ENCODE results near the gene CCDC178. TPM values are rescaled to one million over a fixed set of nuclear protein-coding genes. Genes with fewer than 3 reads are reported as not detected.
"Not testable (repeated sequence)": the region's sequence is repeated elsewhere in the genome, so short reads cannot be mapped to it uniquely, and the experiment has no call there.

Gene CCDC178
- polyA plus RNA-seq, 6 donors from 2014 or later = not detected

DNA sequence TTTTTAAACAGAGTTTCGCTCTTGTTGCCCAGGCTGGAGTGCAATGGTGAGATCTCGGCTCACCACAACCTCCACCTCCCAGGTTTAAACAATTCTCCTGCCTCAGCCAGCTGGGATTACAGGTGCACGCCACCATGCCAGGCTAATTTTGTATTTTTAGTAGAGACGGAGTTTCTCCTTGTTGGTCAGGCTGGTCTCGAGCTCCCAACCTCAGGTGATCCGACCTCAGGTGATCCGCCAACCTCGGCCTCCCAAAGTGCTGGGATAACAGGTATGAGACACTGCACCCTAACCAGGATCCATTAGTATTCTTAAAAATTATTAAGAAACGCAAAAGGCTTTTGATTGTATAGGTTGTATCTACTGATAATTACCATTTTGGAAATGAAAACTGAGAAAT, 276.4 kb downstream of the CCDC178 start:
- not testable (repeated sequence) for H3K4me1 Mint-ChIP-seq; H3K27ac Mint-ChIP-seq; ATAC-seq (ENCODE audit: low read depth in 2 of 2); DNase-seq; H3K27me3 Mint-ChIP-seq; H3K9me3 Mint-ChIP-seq; H3K4me3 Mint-ChIP-seq; H3K36me3 Mint-ChIP-seq

DNA sequence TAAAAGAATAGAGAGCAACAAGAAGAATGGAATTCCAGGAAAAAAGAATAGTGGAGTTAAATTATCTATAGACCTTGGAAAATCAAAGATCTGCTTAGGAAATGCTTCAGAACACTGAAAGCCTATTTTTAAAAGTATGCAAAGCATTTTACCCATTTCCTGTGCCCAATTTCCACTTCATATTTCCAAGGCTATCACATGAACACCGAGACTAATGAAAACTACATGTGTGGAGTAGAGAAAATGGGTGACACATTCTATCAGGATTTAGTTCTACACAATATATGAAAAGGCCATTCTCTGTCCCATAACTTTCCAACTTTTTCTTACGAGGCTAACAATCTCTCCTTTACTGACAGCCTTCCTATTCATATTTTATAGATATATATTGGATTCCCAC, 279.4 kb downstream of the CCDC178 start:
- ATAC-seq (ENCODE audit: low read depth in 2 of 2) (no peak), DNase-seq (no peak)
- peaks cover 0 to 9% (median 0%) of the 10 kb centered on the region in 7 donors for H3K9me3 Mint-ChIP-seq
- no peak overlapping the region for H3K27ac Mint-ChIP-seq
- no peaks in the 10 kb centered on the region for H3K27me3 Mint-ChIP-seq
- H3K4me3 Mint-ChIP-seq = no peak overlapping the region
- no peaks in the 10 kb centered on the region for H3K36me3 Mint-ChIP-seq
- no peaks in the 10 kb centered on the region for H3K4me1 Mint-ChIP-seq

DNA sequence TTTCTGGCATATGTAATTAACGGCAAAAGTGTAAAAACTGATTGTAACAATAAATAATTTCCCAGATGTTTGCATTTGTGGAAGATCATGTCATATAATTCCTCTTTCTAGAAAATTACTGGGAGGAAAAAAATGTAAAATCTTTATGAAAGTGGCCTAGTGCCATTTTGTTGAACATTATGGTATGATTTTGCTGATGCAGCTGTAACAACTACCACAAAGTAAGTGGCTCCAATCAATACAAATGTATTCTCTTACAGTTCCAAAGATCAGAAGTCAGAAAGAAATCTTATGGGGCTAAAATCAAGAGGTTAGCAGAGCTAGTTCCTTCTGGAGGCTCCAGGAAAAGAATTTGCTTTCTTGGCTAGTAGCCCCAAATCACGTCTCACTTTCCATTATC, 281.4 kb downstream of the CCDC178 start:
- no peaks in the 10 kb centered on the region for H3K4me1 Mint-ChIP-seq
- ATAC-seq (ENCODE audit: low read depth in 2 of 2) (no peak), DNase-seq (no peak)
- no peaks in the 10 kb centered on the region for H3K27me3 Mint-ChIP-seq
- H3K27ac Mint-ChIP-seq = no peak overlapping the region
- no peak overlapping the region for H3K4me3 Mint-ChIP-seq
- H3K9me3 Mint-ChIP-seq = peaks cover 0 to 9% (median 1%) of the 10 kb centered on the region in 7 donors
- no peaks in the 10 kb centered on the region for H3K36me3 Mint-ChIP-seq

DNA sequence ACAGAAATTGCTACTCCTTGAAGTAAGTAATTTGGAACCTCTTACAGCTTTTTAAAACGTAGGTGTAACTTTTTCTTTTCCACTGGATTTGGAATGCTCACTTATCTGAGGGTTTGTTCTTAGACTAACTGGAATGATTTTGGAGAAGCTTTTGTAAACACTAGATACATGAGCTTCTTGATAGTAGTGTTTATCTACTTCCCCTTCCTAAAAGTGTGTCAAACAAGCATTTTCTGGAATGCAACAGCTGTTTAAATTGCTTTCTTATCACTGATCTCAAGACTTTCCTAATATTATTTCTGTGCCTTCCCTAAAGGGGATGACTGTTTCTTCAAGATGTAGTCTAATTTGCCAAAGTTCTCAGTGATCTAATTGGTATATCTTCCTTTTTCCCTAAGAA, 282.6 kb downstream of the CCDC178 start:
- Mint-ChIP-seq H3K4me3 (no peak overlapping the region), H3K36me3 (no peaks in the 10 kb centered on the region), H3K27ac (no peak overlapping the region), H3K4me1 (no peaks in the 10 kb centered on the region), H3K9me3 (peaks cover 0 to 6% (median 1%) of the 10 kb centered on the region in 7 donors), H3K27me3 (no peaks in the 10 kb centered on the region)
- ATAC-seq (ENCODE audit: low read depth in 2 of 2) (no peak), DNase-seq (no peak)

DNA sequence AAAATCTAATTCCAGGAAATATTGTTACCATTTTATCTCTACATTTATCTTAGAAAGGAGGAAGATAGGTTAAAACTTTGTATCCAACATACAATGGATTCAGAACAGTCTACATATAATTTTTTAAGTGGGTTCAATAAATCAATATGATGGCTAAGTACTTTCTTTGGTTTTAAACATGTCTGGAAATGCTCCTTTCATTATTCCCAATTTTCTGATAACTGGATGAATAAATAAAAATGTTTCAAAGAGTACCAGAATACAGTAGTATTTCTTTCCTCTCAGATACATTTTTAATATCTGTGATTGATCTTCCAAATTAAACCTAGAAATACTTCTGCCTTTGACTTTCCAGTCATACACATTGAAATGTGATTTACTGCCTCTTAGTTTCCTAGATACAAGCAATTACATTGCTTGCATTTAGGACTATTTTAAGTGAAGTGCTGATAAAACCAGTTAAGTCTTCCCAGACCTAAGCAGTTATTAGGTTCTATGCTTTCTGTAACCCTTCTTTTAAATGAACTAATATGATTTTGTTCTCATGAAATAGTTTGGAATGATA, 283.5 kb downstream of the CCDC178 start:
- ATAC-seq (ENCODE audit: low read depth in 2 of 2) = no peak
- no peak for DNase-seq
- Mint-ChIP-seq H3K4me1 (no peaks in the 10 kb centered on the region), H3K9me3 (peaks cover 0 to 2% (median 0%) of the 10 kb centered on the region in 7 donors), H3K27me3 (peaks cover 0 to 1% (median 0%) of the 10 kb centered on the region in 3 donors), H3K4me3 (no peak overlapping the region), H3K36me3 (no peaks in the 10 kb centered on the region), H3K27ac (no peak overlapping the region)

DNA sequence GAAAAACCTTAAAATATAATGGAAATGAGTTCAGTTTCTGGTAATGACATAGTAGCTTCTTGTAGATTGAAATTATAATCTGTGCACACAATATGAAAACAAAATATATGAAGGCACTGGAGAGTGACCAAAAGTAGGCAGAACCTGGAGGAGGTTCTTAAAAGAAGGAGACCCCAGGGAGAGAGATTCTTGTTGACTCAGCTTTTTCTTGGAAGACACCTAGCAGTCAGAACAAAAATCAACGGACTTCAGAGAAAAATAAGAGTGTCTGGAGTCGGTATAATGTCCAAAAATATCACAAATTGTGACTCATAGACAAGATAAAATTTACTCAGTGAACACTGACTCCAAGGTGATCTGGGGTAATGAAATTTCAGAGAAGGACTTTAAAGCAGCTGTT, 286.5 kb downstream of the CCDC178 start:
- Mint-ChIP-seq H3K4me3 (no peak overlapping the region), H3K27ac (no peak overlapping the region), H3K27me3 (peaks cover 0 to 5% (median 0%) of the 10 kb centered on the region in 3 donors), H3K36me3 (no peaks in the 10 kb centered on the region), H3K9me3 (peaks cover 0 to 2% (median 0%) of the 10 kb centered on the region in 7 donors), H3K4me1 (no peaks in the 10 kb centered on the region)
- no peak for ATAC-seq (ENCODE audit: low read depth in 2 of 2)
- no peak for DNase-seq

DNA sequence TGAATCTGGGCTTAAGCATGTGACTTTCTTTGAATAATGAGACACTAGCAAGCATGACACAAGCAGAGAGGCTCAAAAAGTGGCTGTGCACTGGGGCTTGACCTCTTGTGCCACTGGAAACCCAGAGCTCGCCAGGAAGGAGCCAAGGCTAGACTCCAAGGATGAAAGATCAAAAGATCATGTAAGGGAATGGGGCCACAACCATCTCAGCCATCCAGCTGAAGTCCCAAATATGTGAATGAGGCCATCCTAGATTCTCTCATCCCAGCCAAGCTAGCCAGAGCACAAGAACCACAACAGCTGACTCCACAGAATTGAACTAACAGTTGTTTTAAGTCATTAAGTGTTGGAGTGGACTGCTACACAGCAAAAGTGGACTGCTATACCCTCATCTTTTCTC, 288.1 kb downstream of the CCDC178 start:
- Mint-ChIP-seq H3K4me1 (no peaks in the 10 kb centered on the region), H3K27me3 (peaks cover 0 to 5% (median 0%) of the 10 kb centered on the region in 3 donors), H3K4me3 (no peak overlapping the region), H3K9me3 (peaks cover 0 to 2% (median 0%) of the 10 kb centered on the region in 7 donors), H3K36me3 (no peaks in the 10 kb centered on the region), H3K27ac (no peak overlapping the region)
- DNase-seq = no peak
- ATAC-seq (ENCODE audit: low read depth in 2 of 2) = no peak

DNA sequence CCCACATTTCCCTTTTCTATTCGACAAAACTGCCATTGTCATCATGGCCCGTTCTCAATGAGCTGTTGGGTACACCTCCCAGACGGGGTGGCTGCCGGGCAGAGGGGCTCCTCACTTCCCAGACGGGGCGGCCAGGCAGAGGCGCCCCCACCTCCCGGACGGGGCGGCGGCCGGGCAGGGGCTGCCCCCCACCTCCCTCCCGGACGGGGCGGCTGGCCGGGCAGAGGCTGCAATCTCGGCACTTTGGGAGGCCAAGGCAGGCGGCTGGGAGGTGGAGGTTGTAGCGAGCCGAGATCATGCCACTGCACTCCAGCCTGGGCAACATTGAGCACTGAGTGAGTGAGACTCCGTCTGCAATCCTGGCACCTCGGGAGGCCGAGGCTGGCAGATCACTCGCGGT, 292.7 kb downstream of the CCDC178 start:
- H3K27me3 Mint-ChIP-seq, H3K27ac Mint-ChIP-seq: not testable (repeated sequence)

DNA sequence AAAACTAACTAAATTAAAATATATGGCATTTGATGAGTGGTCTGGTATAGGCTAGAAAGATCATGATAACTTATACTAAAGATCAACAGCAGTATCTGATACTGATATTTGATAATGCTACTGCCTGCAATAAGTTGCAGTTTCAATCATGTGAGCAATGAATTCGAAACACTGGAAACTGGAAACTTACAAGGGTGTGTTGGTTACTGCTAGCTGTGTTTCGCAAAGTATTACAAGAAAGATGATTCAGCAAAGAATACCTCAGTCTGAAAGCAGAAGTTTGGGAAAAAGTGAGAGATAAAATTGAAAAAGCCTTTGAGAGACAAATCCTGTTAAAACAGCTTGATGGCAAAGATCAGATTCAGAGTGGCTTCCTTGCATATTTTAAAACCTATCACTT, 294.5 kb downstream of the CCDC178 start:
- H3K27me3 Mint-ChIP-seq = peaks cover 0 to 7% (median 0%) of the 10 kb centered on the region in 3 donors
- H3K4me3 Mint-ChIP-seq = no peak overlapping the region
- DNase-seq = no peak
- H3K36me3 Mint-ChIP-seq = no peaks in the 10 kb centered on the region
- peaks cover 0 to 14% (median 2%) of the 10 kb centered on the region in 7 donors for H3K9me3 Mint-ChIP-seq
- peak overlapping the region in 1 of 6 donors; percentile 1 for H3K27ac Mint-ChIP-seq
- H3K4me1 Mint-ChIP-seq = no peaks in the 10 kb centered on the region
- ATAC-seq (ENCODE audit: low read depth in 2 of 2) = no peak

More for the DNA sequence above, 292.7 kb downstream of the CCDC178 start:
- H3K4me1 Mint-ChIP-seq; ATAC-seq (ENCODE audit: low read depth in 2 of 2); DNase-seq; H3K36me3 Mint-ChIP-seq; H3K4me3 Mint-ChIP-seq: not testable (repeated sequence)
- peaks cover 0 to 10% (median 2%) of the 10 kb centered on the region in 7 donors for H3K9me3 Mint-ChIP-seq

DNA sequence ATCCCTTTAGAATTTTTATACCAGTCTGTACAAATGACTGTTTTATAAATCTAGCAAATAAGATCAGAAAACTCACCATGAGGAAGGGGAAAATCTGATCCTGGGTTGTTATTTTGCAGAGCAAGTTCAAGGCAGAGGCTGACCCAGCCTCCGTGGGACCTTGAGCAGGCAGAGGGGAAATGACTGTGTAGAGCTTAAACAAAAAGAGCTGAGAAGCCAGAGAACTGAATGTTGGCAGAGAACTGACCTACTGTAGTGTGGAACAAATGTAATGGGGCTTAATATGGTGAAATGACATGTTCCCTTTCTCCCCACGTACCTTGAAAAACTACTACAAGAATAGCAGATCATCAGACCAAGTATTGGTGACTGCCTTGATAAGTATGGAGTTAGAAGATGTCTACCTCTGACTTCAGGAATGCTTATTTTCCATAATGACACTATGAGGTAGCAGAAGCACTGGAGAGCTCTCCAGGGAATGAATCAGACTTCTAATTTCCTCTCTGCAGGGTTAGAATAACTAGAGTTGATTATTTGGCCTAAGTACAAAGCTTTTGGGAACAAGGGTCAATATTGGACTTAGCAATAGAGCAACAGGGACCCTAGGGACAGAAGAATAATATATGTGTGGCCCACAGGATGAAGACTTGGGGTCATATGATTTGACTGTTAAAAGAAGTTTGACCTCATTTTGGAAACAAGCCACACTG, 304.4 kb downstream of the CCDC178 start:
- H3K27me3 Mint-ChIP-seq = peaks cover 0 to 9% (median 0%) of the 10 kb centered on the region in 3 donors
- ATAC-seq (ENCODE audit: low read depth in 2 of 2) = no peak
- H3K4me1 Mint-ChIP-seq = no peaks in the 10 kb centered on the region
- no peaks in the 10 kb centered on the region for H3K36me3 Mint-ChIP-seq
- no peak overlapping the region for H3K27ac Mint-ChIP-seq
- H3K4me3 Mint-ChIP-seq = no peak overlapping the region
- DNase-seq = no peak
- H3K9me3 Mint-ChIP-seq = peaks cover 2 to 22% (median 8%) of the 10 kb centered on the region in 7 donors

DNA sequence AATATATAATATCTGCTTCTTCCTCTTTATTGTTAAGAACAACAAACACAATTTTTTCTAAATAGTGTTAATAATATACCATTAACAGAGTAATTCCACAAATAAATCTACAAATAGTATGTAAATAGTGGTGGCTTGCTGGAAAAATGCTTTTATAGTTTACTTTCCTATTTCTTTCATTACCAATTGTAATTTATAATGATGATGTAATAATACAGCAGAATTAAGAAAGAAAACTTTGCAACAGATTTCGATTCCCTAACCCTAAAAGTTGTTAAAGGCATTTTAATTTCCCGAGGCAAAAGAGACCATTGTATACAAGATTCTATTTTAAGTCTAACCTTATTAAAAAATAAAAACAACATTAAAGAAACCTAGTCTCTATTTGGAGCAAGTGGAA, 307.9 kb downstream of the CCDC178 start:
- no peak overlapping the region for H3K4me3 Mint-ChIP-seq
- peaks cover 0 to 8% (median 0%) of the 10 kb centered on the region in 3 donors for H3K27me3 Mint-ChIP-seq
- H3K4me1 Mint-ChIP-seq = no peaks in the 10 kb centered on the region
- H3K9me3 Mint-ChIP-seq = no peaks in the 10 kb centered on the region
- ATAC-seq (ENCODE audit: low read depth in 2 of 2) (no peak), DNase-seq (no peak)
- H3K27ac Mint-ChIP-seq = no peak overlapping the region
- no peaks in the 10 kb centered on the region for H3K36me3 Mint-ChIP-seq

DNA sequence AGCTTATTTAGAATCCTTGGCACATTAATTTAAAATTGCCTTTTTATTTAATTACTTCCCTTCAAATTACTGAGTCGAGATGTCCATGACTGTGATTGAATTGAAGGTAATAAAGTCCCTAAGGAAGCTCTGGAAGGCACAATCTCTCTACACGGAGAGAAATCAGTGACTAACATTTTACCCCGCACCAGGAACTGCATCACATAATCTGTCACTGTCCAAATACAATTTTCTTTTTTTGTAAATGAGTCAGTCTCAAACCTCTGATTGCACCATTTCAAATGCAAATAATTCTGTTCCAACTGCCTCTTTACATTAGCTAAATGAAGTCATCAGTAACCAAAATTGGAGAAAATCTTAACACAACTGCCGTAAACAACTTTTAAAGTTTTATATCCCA, 311.9 kb downstream of the CCDC178 start:
- Mint-ChIP-seq H3K4me1 (no peaks in the 10 kb centered on the region), H3K36me3 (no peaks in the 10 kb centered on the region), H3K27me3 (no peaks in the 10 kb centered on the region), H3K9me3 (no peaks in the 10 kb centered on the region), H3K4me3 (no peak overlapping the region), H3K27ac (peak overlapping the region in 1 of 6 donors; percentile 22)
- DNase-seq = no peak
- ATAC-seq (ENCODE audit: low read depth in 2 of 2) = no peak

DNA sequence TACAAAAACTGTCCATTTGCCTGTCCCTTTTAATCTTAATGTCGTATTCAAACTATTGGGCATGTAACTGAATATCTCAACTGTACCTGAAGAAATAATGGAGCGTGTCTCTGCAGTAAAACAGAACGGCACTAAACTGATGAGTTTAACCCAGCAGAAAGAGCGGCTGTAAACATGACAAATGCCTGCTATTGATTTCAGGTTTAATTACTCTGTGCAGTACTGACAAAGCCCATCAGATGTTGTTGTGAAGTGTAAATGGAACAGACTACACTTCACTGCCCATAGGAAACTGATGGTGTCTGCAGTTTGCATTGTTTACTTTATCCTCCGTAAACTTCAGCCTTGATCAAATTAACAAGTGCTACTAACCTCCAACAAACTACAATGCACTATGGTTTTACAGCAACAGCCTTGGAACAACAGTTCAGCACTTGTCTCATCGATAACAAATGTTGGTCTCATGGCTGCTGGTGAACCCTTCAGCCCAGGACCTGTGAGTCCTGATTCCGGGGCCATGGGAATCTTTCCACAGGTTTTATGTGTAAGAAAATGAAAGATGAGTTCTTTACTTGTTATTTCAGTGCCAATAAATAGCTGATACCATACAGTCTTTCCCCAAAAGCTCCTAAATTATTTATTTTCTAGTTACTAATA, 316.5 kb downstream of the CCDC178 start:
- Mint-ChIP-seq H3K27me3 (no peaks in the 10 kb centered on the region), H3K36me3 (no peaks in the 10 kb centered on the region), H3K4me3 (no peak overlapping the region), H3K27ac (no peak overlapping the region), H3K9me3 (no peaks in the 10 kb centered on the region), H3K4me1 (no peaks in the 10 kb centered on the region)
- DNase-seq (no peak), ATAC-seq (ENCODE audit: low read depth in 2 of 2) (no peak)

DNA sequence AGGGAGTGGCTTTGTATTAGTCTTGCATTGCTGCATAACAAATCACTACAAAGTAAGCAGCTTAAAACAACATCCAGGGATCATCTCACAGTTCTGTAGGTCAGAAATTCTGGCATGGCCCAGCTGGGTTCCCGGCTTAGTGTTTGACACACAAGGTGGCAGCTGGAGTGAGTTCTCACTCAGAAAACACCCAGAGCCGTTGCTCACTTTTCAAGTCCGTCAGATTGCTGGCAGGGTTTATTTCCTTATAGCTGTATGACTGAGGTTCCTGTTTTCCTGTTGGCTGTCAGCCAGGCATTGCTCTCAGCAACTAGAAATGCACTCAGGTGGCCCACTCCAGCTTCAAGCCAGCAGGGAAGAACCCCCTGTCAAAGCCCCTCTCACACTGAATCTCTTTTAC, 324.1 kb downstream of the CCDC178 start:
- Mint-ChIP-seq H3K9me3 (peaks cover 0 to 3% (median 2%) of the 10 kb centered on the region in 7 donors), H3K36me3 (no peaks in the 10 kb centered on the region), H3K27ac (no peak overlapping the region), H3K4me3 (no peak overlapping the region), H3K4me1 (no peaks in the 10 kb centered on the region), H3K27me3 (peaks cover 4 to 10% (median 7%) of the 10 kb centered on the region in 3 donors)
- ATAC-seq (ENCODE audit: low read depth in 2 of 2) = no peak
- no peak for DNase-seq
